Stimulated activated naive CD8-positive, alpha-beta T cell treated with anti-CD3 and anti-CD28 coated beads, Interleukin-15, amount 100 ng/mL, for 72 hours (primary cell): ENCODE measurements around the gene RGL2.

Experiments used
- ATAC-seq: fragments of 150-1000 bp; cut with Tn5 transposase; 2 replicates; pipeline ENCODE4 v1.10.0; 2021; ENCODE audit warnings: mild to moderate bottlenecking, moderate library complexity
- DNase-seq, 2 donors: peaks; one replicate each; pipeline ENCODE4 v3.0.0; 2021 to 2022
- H3K27ac Mint-ChIP-seq, 2 donors: one replicate each; pipeline ENCODE4 v1.8.0; 2022; ENCODE audit warnings: mild to moderate bottlenecking in 2 of 2, mixed read lengths in 2 of 2, moderate library complexity in 2 of 2
- H3K27me3 Mint-ChIP-seq: one replicate; pipeline ENCODE4 v1.8.0; 2022; ENCODE audit warnings: mixed read lengths
- H3K4me1 Mint-ChIP-seq: one replicate; pipeline ENCODE4 v1.8.0; 2022; ENCODE audit warnings: mild to moderate bottlenecking, mixed read lengths
- H3K4me3 Mint-ChIP-seq, 2 donors: one replicate each; pipeline ENCODE4 v1.8.0; 2022; ENCODE audit warnings: mild to moderate bottlenecking in 2 of 2, mixed read lengths in 2 of 2, moderate library complexity in 1 of 2
- H3K9me3 Mint-ChIP-seq, 2 donors: one replicate each; pipeline ENCODE4 v1.8.0; 2022; ENCODE audit warnings: mixed read lengths in 2 of 2

Gene RGL2

DNA sequence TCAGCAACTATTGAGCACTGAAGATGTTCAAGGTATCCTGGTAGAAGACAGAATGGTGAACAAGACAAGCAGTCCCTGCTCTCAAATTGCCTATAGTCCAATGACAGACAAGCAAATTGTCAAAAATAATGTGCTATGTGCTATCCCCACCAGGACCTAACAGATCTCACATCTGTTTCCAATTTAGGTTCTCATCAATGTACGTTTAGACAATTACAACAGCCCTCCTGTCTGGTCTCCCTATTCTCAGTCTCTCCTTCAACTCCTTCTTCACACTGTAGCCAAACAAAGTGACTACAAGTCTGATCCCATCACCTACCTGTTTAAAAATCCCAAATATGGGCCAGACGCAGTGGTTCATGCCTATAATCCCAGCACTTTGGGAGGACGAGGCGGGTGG is 7.6 kb upstream of the RGL2 start:
- DNase-seq, result no peak
- Mint-ChIP-seq H3K9me3 (no peaks in the 10 kb centered on the region), H3K27me3 (no peaks in the 10 kb centered on the region), H3K27ac (peak overlapping the region; percentile 3 to 69), H3K4me3 (no peak overlapping the region), H3K4me1 (peaks cover 57% of the 10 kb centered on the region)
- no peak for ATAC-seq

DNA sequence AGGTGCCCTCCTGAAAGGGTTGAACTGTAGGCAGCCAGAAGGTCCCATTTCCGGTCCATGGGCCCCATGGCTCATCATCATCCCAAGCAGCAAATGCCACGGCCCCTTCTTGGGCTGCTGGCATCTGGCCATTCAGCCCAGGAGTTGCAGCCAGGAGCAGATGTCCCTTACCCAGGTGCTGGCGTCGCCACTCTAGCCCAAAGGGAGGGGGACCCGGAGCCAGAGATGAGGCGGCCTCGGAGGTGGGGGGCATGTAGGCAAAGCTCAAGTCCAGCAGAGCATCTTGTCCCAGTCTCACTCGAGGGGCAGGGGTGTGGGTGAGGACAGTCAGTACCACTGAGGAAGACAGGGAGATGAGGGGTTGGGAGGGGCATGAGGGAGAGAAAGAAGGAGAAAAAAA is 6.3 kb upstream of the RGL2 start:
- peaks cover 57% of the 10 kb centered on the region for H3K4me1 Mint-ChIP-seq
- ATAC-seq, result no peak
- no peaks in the 10 kb centered on the region for H3K9me3 Mint-ChIP-seq

DNA sequence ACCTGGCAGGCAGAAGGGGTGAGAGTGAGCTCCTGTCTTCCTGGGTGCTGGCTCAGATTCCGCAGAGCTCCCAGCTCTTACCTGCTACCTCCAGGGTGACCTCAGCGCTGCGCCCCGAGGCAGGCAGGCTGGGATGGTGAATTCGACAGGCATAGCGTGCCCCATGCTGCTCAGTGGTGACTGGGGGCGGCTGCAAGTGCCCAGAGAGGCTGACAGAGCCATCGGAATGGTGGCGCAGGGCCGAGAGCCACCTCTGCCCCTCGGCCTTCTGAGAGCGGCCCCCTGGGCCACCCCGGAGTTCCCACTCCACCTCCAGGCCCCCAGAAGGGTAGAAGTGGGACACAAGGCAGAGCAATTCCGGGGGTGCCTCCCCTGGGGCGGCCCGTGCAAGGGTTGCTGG is 5.5 kb upstream of the RGL2 start:
- ATAC-seq, result no peak
- Mint-ChIP-seq H3K4me3 (peak overlapping the region in 1 of 2 donors; percentile 21), H3K27ac (no peak overlapping the region), H3K4me1 (peaks cover 66% of the 10 kb centered on the region), H3K27me3 (no peaks in the 10 kb centered on the region), H3K9me3 (no peaks in the 10 kb centered on the region)
- no peak for DNase-seq

More for the DNA sequence above, 6.3 kb upstream of the RGL2 start:
- no peak for DNase-seq
- H3K4me3 Mint-ChIP-seq, result no peak overlapping the region
- no peaks in the 10 kb centered on the region for H3K27me3 Mint-ChIP-seq
- H3K27ac Mint-ChIP-seq, result peak overlapping the region in 1 of 2 donors; percentile 91

DNA sequence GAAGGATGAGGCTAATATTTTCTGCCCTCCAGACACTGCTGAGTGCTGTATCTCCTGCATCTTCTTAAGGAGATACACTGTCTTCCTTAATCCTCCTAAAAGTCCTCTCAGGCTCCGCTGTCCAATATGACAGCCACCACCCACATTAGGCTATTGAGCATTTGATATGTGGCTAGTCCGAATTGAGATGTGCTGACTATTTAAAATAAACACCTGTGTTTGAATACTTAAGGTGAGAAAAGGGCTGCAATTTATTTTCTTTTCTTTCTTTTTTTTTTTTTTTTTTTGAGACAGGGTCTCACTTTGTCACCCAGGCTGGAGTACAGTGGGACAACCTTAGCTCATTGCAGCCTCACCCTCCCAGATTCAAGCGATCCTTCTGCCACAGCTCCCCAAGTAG is 3.1 kb upstream of the RGL2 start:
- Mint-ChIP-seq H3K27me3 (no peaks in the 10 kb centered on the region), H3K4me1 (peaks cover 69% of the 10 kb centered on the region), H3K9me3 (no peaks in the 10 kb centered on the region), H3K4me3 (no peak overlapping the region), H3K27ac (peak overlapping the region in 1 of 2 donors; percentile 57)
- ATAC-seq, result no peak
- no peak for DNase-seq

DNA sequence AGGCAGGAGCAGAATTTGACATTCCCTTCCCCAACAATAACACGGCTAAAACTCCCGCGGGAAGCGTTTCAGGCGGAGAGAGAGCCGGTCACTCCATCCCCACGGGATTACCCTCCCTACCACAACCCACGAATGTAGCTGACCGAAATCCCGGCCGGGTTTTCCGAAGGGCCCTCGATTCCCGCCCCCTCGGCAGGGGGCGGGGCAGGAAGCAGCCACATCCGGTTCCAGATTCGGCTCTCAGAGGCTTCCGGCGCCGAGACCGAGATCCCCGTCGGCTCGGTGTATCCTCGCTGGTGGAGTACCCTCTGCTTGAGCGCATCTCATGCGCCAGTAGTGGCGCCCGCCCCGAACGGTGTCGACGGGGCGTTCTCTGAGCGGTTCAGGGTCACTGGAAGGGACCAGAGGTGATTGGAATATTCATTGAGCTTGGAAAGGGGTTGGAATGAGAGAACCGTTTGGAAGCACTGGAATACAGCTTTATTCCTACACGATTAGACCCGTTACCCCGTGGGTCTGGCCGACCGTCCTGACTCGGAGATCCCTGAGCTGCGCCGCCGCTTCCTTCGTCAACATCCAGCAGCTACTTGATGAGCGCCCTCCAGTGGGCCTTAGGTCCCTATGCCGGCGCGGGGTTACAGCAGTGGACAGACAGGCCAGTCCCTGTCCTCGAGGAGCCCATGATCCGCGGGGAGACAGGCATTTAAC is 649 bp upstream of the RGL2 start:
- H3K27me3 Mint-ChIP-seq, result no peaks in the 10 kb centered on the region
- H3K4me3 Mint-ChIP-seq, result peak overlapping the region; percentile 93 to 100
- DNase-seq (peak; percentile 92 to 96), ATAC-seq (peak; percentile 91)
- H3K4me1 Mint-ChIP-seq, result peaks cover 59% of the 10 kb centered on the region
- peak overlapping the region; percentile 91 to 99 for H3K27ac Mint-ChIP-seq
- no peaks in the 10 kb centered on the region for H3K9me3 Mint-ChIP-seq

DNA sequence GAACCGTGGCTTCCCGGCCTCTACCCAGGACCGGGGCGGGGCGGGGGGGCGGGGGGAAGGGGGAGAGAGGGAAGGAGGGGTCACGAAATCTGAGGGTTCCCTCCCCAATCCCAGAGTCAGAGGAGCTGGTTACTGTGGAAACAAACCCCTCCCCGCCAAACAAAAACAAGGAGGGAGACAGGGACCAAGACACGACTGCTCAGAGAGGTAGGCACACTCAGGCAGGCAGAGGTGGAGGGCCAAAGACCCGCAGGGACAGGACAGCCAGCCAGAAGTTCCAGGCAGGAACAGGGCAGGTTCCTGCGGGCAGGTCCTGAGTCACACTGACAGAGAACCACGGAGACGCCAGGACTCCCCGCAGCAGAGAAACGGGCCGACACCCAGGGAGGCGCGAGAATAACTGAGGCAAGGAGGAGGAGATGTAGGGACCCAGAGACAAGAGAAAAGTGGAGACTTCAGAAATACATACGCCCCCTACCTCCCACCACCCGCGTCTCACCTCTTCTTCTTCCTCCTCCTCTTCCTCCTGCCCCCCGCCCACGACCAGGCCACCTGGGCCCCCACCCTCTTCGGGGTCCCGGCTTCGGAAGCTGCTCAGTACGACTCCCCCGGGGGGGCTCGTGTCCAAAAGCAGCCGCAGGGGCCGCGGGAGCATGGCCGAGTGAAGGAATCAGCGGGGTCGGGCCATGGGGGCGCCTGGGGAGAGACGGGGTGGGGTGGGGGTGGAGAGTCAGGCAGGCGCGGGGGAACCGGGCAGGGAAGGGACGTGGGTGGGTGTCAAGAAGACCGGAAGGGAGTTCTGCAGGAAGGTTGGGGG is 578 bp downstream of the RGL2 start:
- H3K27me3 Mint-ChIP-seq, result no peaks in the 10 kb centered on the region
- DNase-seq (peak; percentile 49 to 72), ATAC-seq (peak; percentile 34)
- peak overlapping the region; percentile 89 to 99 for H3K27ac Mint-ChIP-seq
- H3K4me1 Mint-ChIP-seq, result peaks cover 49% of the 10 kb centered on the region
- no peaks in the 10 kb centered on the region for H3K9me3 Mint-ChIP-seq
- peak overlapping the region; percentile 93 to 100 for H3K4me3 Mint-ChIP-seq

DNA sequence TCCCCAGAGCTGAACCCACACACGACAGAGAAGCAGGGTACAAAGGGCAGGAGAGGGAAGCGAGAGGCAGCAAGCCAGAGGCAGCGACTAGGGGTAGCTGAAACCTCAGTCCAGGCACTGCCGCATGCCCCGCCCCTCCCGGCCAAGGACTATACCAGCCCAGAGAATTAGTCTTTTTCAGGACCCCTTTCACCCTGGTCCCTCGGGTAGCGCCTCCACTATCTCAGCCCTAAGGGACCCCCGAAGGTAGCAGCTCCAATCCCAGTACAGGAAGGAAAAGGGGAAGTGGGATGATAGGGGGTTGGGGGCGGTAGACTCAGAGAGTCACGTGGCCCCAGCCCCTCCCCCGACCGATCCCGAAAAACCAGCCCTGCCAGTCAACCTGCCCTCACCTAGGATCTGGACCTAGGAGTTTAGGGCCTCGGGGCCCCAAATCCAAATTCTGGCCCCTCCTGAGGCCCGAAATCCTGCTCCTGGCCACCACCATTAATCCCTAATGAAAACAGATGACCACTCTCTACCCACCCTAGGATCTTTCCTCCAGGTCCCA is 1.3 kb downstream of the RGL2 start:
- no peak for ATAC-seq
- no peaks in the 10 kb centered on the region for H3K9me3 Mint-ChIP-seq
- H3K4me1 Mint-ChIP-seq, result peaks cover 49% of the 10 kb centered on the region

DNA sequence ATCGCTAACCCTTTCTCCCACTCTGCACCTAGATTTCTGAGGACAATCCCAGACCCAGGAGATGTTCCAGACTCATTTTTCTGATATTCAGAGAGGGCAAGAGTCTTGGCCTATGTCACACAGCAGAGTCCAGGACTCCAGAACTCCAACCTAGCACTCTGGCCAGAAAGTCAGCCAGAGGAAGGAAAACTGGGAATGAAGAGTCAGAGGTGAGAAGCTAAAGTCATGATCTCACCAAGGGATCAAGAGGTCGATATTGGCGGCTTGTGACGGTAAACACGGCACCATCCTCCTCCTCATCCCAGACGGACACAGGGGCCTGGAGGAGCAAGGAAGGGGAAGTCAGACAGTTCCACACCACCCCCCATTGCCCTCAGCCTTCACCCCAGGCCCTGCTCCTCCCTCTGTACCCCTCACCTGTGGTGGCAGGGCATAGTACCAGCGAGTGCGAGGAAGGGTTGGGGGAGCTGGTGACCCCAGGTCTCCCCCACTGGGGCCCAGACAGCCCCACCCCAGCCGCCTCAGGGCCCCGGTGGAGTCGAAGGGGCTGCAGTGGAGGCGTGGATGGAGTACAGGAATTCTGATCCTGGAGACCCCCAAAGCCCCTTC is 1.8 kb downstream of the RGL2 start:
- ATAC-seq (no peak), DNase-seq (no peak)
- H3K27me3 Mint-ChIP-seq, result no peaks in the 10 kb centered on the region
- H3K27ac Mint-ChIP-seq, result peak overlapping the region; percentile 31 to 72
- peaks cover 49% of the 10 kb centered on the region for H3K4me1 Mint-ChIP-seq
- H3K9me3 Mint-ChIP-seq, result no peaks in the 10 kb centered on the region
- peak overlapping the region; percentile 56 to 100 for H3K4me3 Mint-ChIP-seq

More for the DNA sequence above, 1.3 kb downstream of the RGL2 start:
- no peak for DNase-seq
- peak overlapping the region; percentile 56 to 100 for H3K4me3 Mint-ChIP-seq
- H3K27ac Mint-ChIP-seq, result peak overlapping the region in 1 of 2 donors; percentile 72
- H3K27me3 Mint-ChIP-seq, result no peaks in the 10 kb centered on the region

DNA sequence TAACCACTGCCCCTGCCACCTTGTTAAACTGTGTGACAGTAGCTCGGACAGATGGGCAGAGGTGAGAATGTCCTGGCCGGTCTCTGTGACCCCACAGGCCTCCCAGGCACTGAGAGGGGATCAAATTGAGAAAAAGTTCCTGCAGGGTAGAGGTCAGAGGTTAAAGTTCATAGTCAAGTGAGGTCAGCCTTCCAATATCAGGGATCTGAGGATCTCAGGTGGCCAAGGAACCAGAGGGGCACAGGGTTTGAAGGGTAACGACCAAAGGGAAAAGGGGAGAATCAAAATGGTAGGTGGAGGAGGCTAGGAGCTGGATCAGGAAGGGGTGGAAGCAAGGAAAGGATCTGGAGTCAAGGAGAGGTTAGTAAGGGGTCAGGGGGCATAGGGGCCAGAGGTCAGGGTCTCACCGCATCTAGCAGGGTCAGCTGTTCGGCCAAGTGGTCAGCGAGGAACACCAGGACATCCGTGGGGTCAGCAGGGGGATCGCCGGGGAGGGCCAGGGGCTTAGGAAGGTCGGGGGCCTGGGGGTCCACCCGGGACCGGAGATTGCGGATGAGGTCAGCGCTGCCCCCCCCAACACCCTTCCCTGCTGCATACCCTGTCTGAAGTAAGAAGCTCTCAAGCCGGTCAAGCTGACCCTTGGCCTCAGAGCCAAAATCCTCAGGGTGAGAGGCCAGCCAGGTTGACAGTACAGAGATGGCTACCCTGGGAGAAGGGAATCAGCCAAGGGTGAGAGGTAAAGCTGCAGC is 2.9 kb downstream of the RGL2 start:
- Mint-ChIP-seq H3K27me3 (no peaks in the 10 kb centered on the region), H3K27ac (peak overlapping the region; percentile 55 to 56), H3K4me3 (no peak overlapping the region), H3K4me1 (peaks cover 53% of the 10 kb centered on the region), H3K9me3 (no peaks in the 10 kb centered on the region)
- ATAC-seq, result no peak
- DNase-seq, result no peak

DNA sequence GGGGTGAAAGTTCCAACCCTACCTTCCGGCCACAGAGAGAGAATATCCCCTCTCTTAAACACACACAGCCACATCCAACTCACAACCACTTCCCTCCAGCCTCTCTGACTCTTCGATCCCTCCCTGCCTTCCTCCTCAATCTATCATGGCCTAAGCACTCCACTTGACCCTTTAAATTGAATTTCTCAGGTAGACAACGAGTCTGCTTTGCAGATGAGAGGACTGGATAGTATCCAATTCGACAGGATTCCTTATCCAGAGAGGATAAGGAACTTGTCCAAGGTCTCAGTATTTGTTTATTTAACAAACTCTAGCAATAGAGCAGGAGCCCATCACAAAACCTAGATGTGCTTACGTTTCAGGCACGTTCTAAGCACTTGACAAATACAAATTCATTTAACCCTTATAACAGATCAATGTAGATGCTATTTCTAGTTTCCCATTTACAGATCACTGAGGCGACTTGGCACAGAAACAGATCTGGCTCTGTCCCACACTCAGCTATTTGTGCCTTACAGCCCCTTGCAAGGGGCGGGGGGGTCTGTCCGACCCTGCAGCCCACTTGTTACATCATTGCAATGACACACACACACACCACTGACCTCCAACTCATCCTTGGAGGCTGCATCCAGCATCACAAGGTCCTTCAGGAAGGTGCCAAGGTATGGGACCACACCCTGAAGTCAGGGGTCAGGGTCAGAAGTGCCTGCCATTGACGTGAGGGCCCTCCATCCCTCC is 4.5 kb downstream of the RGL2 start:
- H3K4me3 Mint-ChIP-seq, result no peak overlapping the region
- H3K27ac Mint-ChIP-seq, result no peak overlapping the region

DNA sequence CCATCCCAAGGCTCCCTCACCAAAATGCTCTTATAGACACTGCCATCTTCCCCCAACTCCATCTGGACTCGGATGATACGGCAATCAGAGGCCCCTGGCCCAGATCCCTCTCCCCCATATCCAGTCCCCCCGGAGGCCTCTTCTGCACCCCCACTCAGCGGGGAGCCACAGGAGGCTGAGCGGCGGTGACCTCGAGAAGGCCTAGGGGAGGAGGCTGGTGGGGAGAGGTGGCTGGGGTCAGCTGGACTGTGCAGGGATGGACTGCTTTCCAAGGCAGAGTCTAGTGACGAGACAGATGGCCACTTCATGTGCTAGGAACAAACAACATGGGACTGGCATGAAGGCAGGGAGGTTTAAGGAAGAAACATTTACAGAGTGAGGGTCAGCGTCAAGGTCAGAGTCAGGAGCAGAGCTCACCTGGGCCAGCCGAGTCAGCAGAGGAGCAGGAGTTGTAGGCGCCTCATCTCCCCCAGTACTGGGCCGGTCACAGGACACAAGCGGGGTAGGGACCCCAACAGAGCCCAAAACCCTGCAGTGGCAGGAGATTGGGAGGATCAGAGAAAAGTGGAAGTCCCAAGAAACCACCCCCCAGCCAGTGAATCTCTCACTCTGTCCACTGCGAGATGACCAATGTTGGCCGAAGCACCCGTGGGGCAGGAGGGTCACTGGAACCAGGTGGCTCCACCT is 5.6 kb downstream of the RGL2 start:
- ATAC-seq (no peak), DNase-seq (no peak)
- no peaks in the 10 kb centered on the region for H3K27me3 Mint-ChIP-seq
- no peaks in the 10 kb centered on the region for H3K9me3 Mint-ChIP-seq
- peak overlapping the region in 1 of 2 donors; percentile 43 for H3K27ac Mint-ChIP-seq
- peaks cover 58% of the 10 kb centered on the region for H3K4me1 Mint-ChIP-seq
- no peak overlapping the region for H3K4me3 Mint-ChIP-seq

More for the DNA sequence above, 4.5 kb downstream of the RGL2 start:
- Mint-ChIP-seq H3K27me3 (no peaks in the 10 kb centered on the region), H3K4me1 (peaks cover 51% of the 10 kb centered on the region), H3K9me3 (no peaks in the 10 kb centered on the region)
- DNase-seq, result no peak
- ATAC-seq, result no peak

DNA sequence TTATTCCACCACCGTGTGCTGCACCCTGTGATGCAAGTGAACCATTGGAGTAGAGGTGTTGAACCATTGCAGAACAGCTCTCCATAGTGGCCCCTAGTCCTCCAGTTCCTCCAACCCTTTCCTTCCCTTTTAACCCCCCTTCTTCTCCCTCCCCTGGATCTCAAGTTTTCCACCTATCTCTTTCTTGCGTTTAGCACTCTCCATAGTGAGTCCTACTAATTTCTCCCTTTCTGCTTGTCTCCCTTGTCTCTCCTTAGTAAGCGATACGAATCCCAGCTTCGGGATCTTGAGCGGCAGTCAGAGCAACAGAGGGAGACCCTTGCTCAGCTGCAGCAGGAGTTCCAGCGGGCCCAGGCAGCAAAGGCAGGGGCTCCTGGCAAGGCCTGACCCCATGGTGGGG is 8.3 kb downstream of the RGL2 start:
- Mint-ChIP-seq H3K4me3 (peak overlapping the region; percentile 100), H3K27ac (peak overlapping the region; percentile 94 to 99), H3K27me3 (no peaks in the 10 kb centered on the region), H3K9me3 (no peaks in the 10 kb centered on the region), H3K4me1 (peaks cover 52% of the 10 kb centered on the region)
- DNase-seq (no peak), ATAC-seq (no peak)

DNA sequence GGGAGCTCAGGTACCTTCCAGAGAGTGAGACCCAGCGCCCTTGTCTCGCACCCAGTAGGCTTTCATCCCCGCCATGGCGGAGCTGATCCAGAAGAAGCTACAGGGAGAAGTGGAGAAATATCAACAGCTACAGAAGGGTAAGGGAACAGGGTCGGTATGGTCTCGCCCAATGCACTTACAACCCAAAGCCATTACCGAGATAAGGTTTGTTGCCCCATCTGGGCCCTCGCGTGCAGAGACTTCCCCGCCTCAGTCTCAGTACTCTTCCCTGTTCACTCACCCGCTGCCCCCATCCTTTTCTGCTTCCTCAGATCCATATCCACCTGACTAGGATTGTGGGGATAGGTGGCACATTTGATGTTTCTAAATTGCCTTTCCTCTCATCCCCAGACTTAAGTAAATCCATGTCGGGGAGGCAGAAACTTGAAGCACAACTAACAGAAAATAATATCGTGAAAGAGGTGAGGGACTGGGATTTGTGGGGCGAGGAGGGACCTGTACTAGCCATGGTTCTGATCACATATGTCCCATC is 8.9 kb downstream of the RGL2 start:
- Mint-ChIP-seq H3K27ac (peak overlapping the region; percentile 94 to 99), H3K4me1 (peaks cover 51% of the 10 kb centered on the region), H3K4me3 (peak overlapping the region; percentile 100), H3K27me3 (no peaks in the 10 kb centered on the region), H3K9me3 (no peaks in the 10 kb centered on the region)
- peak; percentile 21 for ATAC-seq
- DNase-seq, result no peak
